Uterus (tissue), 2 donors: Measurements from ENCODE around the gene TDP1.

Source experiments
- POLR2A ChIP-seq, 2 donors: fragments of 450-650 bp; IDR thresholded peaks; one replicate each; pipeline ENCODE4 v1.6.1; 2016; ENCODE audit warnings: antibody characterized with exemption in 2 of 2, mild to moderate bottlenecking in 1 of 2, moderate library complexity in 1 of 2
- TF ChIP-seq, protein P1 (sequence below), 4 experiments: fragments of 200-600 bp in 2 of 4; fragments of 450-650 bp in 2 of 4; sonication (generic) in 2 of 4; IDR thresholded peaks; one replicate each; pipeline ENCODE4 v1.5.1; 2016 to 2019; ENCODE audit warnings: antibody characterized with exemption in 4 of 4, mild to moderate bottlenecking in 2 of 4, moderate library complexity in 1 of 4

DNA sequence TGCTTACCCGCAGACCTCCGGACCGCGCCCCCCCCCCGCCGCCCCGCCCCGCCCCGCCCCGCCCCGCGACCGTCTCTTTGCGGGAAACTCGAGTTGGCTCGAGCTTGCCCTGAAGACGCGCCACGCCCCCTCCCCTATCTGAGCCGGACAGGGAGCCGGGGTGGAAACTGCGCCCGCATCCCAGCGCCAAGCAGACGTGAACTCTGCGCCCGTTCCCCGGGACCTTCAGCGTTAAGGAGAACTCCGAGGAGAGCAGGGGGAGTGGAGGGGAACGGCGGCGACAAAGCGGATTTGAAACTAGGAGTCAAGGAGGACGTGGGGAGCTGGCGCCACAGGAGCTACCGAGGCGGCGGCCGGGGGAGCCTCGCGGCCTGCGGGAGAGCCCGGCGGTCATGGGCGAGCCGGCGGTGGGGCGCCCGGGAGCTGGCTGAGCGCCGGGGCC lies 106.0 kb downstream of the TDP1 start, which contains the start of gene KCNK13:
- TF ChIP-seq, protein P1, sequence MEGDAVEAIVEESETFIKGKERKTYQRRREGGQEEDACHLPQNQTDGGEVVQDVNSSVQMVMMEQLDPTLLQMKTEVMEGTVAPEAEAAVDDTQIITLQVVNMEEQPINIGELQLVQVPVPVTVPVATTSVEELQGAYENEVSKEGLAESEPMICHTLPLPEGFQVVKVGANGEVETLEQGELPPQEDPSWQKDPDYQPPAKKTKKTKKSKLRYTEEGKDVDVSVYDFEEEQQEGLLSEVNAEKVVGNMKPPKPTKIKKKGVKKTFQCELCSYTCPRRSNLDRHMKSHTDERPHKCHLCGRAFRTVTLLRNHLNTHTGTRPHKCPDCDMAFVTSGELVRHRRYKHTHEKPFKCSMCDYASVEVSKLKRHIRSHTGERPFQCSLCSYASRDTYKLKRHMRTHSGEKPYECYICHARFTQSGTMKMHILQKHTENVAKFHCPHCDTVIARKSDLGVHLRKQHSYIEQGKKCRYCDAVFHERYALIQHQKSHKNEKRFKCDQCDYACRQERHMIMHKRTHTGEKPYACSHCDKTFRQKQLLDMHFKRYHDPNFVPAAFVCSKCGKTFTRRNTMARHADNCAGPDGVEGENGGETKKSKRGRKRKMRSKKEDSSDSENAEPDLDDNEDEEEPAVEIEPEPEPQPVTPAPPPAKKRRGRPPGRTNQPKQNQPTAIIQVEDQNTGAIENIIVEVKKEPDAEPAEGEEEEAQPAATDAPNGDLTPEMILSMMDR (IDR thresholded peaks at IDR 0.05): no peak
- no peak for TF ChIP-seq POLR2A (IDR thresholded peaks at IDR 0.05)
